ENCODE measurements around the gene SUSD5.
"Not testable (repeated sequence)": the region's sequence is repeated elsewhere in the genome, so short reads cannot be mapped to it uniquely, and the experiment has no call there.

SUSD5 gene

DNA sequence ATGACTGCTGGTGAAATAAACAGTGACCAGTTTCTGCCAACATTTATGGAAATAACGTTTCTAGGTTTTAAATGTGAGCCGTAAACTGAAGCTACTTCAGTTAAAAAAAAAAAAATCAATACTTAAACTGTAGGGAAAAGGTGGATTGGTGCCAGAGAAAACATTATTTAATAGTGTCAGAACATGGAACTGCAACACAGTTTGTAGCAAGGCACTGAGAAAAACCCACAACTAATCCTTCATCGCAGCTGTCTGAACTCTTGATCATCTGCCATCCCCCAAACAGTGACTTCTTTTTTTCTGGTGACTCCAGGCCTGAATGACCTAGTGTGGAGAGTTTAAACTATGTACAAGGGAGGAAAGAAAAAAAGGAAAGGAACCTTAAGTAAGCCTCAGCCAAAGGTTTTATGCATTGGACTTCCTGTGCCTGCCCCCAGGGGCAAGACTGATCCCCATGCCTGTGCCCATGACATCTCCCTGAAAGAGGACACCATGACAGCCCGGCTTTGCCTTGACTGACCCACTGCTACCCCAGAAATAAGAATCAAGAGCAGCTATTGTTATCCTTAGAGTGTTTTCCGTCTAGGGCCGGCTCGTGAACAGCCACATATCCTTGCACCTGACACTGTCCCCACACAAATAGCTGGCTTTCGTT lies 71.7 kb downstream of the SUSD5 start:
- DNase-seq, result no peak

DNA sequence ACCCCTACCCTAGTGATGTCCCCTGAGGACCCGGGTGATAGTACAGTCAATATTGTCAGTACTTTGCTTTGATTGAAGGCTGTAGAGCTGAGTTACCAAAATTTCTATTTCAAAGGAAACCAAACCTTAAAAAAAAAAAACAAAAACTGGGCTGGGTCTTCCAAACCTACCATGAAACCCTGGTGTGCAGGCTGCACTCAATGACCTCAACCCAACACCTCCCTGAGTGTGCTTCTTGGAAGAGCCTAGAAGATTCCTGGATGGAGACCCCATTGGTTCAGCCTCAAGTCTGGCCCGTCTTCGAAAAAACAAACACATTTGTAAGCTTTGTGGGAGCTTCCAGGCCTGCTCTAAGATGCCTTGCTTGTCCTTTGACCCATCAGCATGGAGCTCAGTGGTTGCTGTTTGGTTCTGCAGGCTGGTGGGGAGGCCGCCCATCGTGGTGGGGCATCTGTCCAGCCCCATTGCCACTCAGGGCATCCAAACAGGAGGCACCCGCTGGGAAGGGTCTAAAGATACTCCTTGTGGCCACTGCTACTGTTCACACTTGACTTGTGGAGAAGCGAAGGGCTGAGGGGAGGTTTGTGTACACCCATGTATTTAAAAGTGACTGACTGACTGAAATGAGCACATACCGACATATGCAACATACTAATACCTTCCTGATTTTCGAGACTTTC lies 72.6 kb downstream of the SUSD5 start:
- DNase-seq, result no peak

DNA sequence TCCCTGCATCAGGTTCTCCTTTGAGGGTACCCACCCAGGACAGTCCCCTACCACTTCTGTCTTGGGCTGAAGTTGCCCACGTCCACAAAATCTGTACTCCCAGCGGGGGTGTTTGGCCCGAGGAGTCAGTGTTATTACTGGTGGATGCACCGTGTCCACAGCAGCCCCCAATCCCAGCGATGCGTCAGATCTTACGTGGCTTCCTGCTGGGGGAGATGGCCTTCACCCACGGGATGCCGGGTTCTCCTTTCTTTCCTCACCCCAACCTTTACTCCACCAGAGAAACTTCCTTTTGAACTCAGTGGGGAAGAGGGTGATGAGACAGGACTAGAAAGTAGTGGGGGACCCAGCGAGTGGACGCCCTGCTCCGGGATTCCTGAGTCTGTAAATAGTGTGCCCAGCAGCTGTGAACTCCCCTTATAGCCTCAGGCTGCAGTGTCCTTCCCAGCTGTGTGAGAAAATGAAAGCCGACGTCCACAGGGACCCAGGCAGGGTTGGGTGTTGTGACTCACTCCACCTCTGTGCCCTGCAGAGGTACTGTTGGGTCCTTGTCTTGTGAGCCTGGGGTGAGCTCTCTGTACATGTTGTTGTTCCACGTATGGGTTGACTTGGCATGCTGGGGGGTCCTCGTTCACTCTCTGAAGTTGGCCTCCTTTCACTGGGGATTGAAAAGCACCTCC lies 73.2 kb downstream of the SUSD5 start:
- DNase-seq, result no peak

DNA sequence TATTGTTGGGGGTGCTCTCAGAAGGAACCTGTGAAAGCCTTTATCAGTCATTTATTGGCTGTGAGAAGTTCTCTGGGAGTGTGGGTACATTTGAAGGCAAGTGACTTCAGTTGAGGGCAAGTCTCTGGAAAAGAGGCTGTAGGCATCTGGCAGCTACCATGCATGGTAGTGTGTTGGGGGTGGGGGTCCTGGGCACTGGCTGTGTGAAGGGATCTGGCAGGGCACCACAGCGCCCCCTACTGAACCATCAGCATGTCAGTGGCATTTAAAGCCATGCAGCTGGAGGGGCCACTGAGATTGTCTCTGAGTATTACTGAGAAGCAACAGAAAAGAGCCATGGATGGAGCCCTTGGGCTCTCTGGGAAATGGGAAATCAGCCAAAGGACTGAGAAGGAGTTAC lies 74.2 kb downstream of the SUSD5 start:
- DNase-seq, result no peak

DNA sequence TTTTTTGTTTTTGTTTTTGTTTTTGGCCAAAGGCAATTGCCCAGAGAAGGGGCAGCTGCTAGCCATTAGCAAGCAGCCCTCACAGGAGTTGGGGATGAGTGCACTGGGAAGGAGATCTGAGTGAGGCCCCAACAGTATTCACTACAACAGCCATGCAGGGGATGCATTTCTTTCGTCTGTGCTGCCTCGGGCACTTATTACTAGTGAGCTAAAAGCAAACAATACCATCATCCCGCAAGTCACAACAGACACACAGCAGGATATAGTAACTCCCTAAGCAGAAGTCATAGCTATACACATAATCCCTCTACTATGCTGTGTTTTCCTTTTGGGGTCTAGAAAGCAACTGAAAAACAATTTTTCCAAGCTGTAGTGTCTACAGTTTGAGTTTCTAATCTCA lies 77.6 kb downstream of the SUSD5 start:
- no peak for DNase-seq

DNA sequence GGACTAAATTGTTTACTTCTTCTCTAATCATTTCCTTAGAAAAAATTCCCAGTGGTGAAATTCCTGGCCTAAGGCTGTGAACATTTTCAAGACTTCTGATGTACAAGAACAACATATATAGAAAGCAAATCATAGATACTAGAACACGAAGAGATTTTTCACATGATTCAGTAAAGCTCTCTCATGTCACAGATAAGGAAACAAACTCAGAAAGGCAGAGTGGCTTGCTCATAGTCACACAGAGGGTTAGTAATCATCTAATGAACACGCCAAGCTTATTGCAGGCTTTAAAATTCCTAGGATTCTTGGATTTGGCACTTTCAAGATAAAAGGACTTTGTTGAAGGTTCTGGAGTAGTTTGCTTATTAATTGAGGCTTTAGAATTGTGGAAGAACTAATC lies 78.6 kb downstream of the SUSD5 start:
- DNase-seq, result no peak

DNA sequence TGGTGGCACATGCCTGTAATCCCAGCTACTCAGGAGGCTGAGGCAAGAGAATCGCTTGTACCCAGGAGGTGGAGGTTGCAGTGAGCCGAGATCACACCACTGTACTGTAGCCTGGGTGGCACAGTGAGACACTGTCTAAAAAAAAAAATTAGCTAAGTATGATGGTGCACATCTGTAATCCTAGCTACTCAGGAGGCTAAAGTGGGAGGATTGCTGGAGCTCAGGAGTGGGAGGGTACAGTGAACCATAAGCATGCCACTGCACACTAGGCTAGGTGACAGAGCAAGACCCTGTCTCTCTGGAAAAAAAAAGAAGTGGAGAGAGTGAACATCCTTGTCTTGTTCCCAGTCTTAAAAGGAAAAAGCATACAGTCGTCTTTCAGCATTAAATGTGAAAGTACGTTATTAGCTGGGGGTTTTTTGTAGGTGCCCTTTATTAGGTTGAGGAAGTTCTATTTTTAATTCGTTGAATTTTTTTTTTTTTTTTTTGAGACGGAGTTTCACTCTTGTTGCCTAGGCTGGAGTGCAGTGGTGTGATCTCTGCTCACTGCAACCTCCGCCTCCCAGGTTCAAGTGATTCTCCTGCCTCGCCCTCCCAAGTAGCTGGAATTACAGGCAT lies 79.5 kb downstream of the SUSD5 start:
- DNase-seq, result not testable (repeated sequence)

DNA sequence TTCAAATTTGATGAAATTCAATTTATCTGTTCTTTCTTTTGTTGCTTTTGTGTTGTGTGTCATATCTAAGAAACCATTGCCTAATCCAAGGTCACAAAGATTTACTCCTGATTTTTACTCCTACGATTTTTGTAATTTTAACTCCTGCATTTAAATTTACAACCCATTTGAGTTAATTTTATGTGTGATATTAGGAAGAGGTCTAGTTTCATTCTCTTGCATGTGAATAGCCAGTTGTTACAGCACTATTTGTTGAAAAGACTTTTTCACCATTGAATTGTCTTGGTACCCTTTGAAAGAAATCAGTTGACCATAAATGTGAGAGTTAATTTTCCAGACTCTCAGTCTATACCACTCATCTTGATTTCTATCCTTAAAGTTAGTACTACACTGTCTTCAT lies 80.9 kb downstream of the SUSD5 start:
- DNase-seq, result no peak

DNA sequence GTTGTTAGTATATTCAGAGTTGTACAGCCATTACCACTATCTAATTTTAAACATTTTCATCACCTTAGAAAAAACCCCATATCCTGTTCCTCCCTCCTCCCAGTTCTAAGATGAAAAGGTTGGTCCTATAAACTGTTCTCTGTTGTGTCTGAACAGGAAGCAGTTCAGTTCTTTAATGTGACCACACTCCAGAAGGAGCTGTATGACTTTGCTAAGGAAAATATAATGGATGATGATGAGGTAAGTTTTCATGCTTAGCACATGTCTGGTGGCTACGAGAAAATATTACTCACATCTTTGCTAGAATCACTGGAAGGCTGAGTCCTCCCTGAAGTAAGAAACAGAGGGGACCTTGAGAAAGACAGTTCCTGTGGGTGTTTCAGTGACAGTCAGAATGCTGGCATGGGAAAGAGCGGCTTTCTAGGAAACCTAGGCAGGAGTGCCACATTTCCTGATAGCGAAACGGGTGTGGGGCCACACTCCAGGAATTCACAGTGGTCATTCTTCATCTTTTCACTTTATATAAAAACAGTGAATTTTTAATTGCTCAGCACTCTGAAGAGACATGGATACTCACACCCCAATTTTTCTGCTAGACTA lies 84.5 kb downstream of the SUSD5 start:
- no peak for DNase-seq

DNA sequence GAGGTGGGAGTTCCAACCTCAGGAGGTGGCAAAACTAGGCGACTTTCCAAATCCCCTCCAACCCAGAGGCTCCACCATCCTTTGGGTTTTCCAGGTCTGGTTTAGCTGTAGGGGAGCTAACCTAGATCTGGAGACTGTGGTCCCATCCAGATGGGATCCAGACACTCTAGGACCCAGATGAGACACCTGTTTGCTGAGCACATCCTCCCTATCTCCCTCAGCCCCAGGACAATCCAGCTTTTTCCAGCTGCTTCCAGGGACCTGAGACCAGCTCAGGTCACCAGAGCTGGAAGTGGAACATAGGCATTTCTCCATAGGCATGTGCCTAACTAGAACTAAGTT lies 86.6 kb downstream of the SUSD5 start:
- DNase-seq, result no peak

DNA sequence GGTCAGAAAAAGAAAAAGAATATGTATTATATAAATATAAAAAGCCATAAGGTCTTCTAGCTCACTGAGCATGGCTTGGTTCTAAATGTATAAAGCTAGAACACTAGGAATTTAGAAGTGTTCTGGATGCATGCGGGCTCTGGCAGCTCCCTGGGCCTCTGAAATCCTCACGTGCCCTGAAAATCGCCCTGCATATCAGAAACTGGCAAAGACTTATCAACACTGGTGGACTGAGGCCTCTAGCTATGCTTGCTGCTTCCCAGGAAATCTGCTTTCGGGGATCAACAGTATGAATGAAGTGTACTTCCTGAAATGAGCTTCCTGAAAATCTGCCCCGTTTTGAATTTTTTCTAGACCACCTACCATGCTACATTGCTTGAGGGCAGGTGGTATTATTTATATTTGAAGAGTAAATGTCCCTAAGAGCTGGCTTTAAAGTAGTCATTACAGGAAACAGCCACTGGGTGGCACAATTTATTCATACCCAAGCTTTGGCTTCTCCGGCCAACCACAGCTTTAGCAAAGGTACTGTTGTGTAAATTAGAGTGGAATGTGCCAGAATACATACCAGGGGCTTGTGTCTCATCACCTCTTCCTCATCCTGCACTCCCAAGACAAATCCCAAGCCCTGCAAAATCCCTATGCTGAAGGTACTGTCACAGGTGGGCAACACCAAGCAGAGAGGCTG lies 87.1 kb downstream of the SUSD5 start:
- no peak for DNase-seq

DNA sequence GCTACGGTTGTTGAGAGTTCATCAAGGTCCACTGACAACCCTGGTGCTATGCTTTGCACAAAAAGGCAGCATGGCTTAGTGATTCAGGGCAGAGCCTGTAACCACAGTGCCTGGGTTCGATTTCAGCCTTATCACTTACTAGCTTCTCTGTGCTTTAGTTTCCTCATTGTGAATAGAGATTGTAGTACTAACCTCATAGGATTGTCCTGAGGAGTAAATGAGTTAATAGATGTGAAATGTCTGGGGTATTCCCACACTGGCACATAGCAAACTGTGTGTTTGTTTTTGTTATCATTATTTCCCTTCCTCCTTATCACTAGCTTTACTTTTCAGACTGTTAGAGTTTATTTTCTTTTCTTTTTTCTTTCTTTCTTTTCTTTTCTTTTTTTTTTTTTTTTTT lies 88.5 kb downstream of the SUSD5 start:
- no peak for DNase-seq

DNA sequence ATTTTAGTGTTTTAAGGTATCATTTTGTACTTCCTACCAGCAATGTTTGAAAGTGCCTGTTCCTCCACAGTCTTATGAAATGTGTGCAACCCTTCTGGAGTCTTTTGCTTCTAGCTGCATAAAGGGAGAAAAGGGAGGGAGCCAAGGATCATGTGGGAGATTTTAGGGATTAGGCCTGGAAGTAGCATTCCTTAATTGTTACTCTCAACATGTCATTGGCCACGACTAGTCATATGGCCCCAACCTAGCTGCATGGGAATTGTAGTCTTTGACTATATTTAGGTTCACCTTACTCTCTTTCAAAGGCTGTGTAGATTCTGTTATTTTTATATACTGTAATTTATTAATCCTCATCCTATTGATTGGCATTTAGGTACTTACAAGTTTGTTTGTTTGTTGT lies 89.9 kb downstream of the SUSD5 start:
- no peak for DNase-seq

DNA sequence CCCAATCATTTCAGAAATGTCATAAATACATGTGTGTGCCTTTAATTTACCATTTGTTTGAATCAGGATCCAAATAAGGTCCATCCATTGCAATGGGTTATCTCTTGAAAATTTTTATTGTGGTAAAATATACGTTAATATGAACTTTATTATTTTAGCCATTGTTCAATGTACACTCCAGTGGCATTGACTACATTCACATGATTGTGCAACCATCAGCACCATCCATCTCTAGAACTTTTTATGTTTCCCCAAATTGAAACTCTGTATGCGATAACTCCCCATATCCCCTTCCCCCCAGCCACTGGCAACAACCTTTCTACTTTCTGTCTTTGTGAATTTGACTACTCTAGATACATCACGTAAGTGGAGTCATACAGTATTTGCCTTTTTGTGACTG lies 92.8 kb downstream of the SUSD5 start:
- no peak for DNase-seq

DNA sequence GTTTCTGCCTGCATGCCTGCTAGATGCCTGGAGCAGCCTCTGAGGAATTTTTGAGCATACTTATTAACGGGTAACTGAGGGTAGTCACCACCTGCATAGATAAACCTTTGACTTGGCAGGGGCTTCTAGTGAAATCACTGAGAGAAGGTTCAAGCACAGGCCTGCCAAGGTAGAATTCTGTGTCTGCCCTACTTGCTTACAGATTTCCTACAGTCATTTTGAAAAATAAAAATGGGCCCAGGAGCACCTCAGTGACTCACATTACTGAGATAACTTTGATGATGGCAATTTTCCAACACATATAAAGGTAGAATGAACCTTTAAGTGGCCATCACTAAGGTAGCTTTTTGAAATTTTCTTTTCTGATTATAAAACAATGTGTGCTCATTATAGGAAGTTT lies 94.0 kb downstream of the SUSD5 start:
- no peak for DNase-seq

DNA sequence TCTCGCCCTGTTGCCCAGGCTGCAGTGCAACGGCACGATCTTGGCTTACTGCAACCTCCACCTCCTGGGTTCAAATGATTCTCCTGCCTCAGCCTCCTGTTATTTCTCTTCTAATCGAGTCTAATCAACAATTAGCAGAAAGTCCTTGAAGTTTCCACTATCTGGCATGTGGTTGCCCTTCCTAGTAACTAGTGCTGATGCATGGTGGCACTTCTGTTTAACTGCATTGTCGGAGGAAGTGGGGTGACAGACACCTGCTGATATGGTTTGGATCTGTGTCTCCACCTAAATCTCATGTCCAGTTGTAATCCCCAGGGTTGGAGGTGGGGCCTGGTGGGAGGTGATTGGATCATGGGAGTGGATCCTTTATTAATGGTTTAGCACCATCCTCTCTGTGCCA lies 95.6 kb downstream of the SUSD5 start:
- DNase-seq, result no peak

DNA sequence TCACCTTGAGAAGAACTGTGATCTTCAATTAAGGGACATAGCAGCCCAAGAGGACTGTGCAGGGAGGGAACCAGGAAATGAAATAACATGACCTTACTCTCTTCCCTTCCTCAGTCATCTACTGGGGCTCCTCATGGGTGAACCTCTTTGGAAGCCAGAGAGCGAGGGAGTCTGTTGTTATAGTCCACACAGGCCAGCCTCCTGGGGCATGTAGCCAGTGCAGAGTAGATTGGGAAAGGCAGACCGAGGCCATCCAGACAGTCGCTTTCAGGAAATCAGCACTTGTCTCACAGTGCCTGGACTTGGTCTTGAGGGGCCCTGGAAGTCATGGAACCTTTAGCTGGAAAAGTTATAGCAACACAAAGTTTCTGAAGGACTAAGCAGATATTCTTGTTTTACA lies 98.7 kb downstream of the SUSD5 start:
- no peak for DNase-seq

DNA sequence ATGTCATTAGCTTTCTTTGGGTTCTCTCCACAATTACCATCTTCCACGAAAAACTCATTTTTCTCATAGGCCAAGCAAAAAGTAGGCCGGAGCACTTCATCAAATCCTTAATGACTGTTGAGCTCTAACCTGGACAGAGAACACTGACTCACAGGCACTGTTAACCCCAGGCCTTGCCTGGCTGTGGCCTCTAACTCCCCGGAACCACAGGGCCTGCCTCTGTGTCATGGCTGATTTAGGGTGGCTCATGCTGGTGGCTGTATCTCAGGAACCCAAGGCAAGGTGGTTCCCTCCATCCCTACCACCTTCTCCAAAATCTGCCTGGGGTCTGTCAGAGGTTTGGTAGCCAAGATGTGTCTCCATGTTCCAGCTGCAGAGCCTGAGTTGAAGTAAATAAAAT lies 101.1 kb downstream of the SUSD5 start:
- DNase-seq, result no peak

DNA sequence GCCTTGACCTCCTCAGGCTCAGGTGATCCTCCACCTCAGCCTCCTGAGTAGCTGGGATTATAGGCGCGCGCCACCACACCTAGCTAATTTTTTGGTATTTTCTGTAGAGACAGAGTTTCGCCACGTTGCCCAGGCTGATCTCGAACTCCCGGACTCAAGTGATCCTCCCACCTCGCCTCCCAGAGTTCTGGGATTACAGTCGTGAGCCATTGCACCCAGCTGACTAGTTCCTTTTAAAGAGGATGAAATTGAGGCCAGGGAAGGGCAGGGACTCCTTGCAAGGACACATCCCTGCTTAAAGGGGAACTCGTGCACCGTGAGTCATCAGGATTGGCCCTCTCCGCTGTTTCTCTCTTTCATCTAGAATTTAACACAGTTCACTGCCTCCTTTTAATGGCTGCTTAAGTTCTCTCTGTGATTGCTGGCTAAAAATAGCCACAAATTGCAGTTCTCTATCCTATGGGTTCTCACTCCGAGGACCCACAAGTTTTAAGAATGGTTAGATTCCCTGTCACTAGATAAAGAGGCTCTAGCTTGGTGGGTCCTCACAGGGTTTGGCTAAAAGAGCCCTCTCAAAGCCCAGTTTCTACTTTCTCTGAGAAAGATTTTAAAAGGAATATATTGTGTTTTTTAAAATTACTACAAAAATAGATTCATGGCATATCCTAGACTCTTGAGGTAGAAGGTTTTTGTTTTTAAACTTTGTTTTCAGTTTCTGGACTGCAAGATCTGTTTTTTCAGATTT lies 103.4 kb downstream of the SUSD5 start:
- DNase-seq, result no peak

DNA sequence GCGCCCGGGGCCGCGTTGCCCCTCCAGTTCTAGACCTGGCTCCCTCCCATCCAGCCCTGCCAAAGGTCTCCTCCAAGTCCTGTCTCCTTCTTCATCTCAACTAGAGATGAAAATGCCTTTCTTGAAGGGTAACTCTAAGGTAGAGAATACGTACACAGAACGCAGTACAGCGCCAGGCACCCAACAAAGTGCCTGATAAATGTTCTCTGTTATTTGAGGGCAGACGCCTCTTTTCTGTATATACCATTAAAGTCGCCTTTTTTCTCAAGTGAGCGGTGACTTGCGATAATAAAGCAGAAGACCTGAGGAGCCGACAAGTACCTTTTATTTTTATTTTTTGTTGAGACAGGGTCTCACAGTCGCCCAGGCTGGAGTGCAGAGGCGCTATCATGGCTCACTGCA lies 104.0 kb downstream of the SUSD5 start:
- no peak for DNase-seq

DNA sequence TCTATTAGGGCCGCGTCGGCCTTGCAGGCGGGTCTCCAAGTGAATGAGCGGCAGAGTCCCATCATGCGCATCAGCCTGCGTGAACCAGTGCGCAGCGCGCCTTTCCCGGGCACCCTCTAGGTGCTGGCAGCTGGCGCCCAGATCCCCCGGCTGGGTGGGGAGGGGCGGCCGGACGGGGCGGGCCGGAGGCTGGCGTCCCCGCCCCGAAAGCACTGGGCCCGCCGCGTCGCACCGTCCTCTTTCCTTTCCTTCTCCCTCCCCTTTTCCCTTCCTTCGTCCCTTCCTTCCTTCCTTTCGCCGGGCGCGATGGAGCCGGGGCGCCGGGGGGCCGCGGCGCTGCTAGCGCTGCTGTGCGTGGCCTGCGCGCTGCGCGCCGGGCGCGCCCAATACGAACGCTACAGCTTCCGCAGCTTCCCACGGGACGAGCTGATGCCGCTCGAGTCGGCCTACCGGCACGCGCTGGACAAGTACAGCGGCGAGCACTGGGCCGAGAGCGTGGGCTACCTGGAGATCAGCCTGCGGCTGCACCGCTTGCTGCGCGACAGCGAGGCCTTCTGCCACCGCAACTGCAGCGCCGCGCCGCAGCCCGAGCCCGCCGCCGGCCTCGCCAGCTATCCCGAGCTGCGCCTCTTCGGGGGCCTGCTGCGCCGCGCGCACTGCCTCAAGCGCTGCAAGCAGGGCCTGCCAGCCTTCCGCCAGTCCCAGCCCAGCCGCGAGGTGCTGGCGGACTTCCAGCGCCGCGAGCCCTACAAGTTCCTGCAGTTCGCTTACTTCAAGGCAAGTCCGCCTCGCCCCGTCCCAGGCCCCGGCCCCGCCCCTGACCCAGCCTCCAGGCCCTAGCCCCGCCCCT lies 104.6 kb downstream of the SUSD5 start, which contains the start of gene CRTAP:
Gene CRTAP, plus strand, starts transcription at position 243 of the 850 bp plus-strand sequence. Its CDS starts 64 bp downstream, at position 307.
- peak; percentile 47 to 79 (median 60) for DNase-seq
